Neural progenitor cell (in vitro differentiated cells): ENCODE results near the gene GSTA5.
"Not testable (repeated sequence)": the region's sequence is repeated elsewhere in the genome, so short reads cannot be mapped to it uniquely, and the experiment has no call there.

Experiments
- EZH2 ChIP-seq: fragments of 200-600 bp; sonication (generic); IDR thresholded peaks from 2 replicates; pipeline ENCODE4 v1.6.1; 2017; ENCODE audit warnings: antibody characterized with exemption, mild to moderate bottlenecking, moderate library complexity
- EZH2phosphoT487 ChIP-seq: fragments of 200-600 bp; sonication (generic); IDR thresholded peaks from 2 replicates; pipeline ENCODE4 v1.6.1; 2017; ENCODE audit warnings: antibody characterized with exemption
- TF ChIP-seq, protein P1 (sequence below): fragments of 200-600 bp; sonication (generic); IDR thresholded peaks from 2 replicates; pipeline ENCODE4 v1.5.1; 2017; ENCODE audit warnings: antibody characterized with exemption, mild to moderate bottlenecking

DNA sequence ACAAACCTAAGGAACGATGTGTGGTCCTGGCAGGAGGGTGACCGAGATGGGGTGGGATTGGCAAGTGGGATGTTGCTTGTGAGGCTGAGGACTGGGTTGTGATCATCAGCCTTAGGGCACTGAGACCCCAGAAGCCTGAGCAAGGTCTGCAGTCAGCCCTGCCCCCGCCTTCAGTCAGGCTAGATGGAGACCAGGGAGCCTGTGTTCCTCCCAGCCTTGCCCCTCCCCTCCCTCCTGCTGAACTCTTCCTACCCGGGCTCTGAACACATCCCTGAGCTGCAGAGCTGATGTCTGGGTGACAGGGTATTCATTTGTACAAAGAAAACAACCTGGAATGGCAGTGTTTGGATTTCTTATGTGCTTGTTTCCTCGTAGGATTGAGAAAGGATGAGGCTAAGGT is 28.3 kb upstream of the GSTA5 start:
- TF ChIP-seq, protein P1, sequence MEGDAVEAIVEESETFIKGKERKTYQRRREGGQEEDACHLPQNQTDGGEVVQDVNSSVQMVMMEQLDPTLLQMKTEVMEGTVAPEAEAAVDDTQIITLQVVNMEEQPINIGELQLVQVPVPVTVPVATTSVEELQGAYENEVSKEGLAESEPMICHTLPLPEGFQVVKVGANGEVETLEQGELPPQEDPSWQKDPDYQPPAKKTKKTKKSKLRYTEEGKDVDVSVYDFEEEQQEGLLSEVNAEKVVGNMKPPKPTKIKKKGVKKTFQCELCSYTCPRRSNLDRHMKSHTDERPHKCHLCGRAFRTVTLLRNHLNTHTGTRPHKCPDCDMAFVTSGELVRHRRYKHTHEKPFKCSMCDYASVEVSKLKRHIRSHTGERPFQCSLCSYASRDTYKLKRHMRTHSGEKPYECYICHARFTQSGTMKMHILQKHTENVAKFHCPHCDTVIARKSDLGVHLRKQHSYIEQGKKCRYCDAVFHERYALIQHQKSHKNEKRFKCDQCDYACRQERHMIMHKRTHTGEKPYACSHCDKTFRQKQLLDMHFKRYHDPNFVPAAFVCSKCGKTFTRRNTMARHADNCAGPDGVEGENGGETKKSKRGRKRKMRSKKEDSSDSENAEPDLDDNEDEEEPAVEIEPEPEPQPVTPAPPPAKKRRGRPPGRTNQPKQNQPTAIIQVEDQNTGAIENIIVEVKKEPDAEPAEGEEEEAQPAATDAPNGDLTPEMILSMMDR, result not testable (repeated sequence)
- TF ChIP-seq EZH2, EZH2phosphoT487: not testable (repeated sequence)
